LoVo (cell line): ENCODE measurements around the gene SEPHS2.
"Not testable (repeated sequence)": the region's sequence is repeated elsewhere in the genome, so short reads cannot be mapped to it uniquely, and the experiment has no call there.

Source experiments
- DNase-seq: peaks from one replicate; pipeline ENCODE4 v3.0.0-alpha.2; 2016; ENCODE audit warnings: low spot score

Gene SEPHS2

DNA sequence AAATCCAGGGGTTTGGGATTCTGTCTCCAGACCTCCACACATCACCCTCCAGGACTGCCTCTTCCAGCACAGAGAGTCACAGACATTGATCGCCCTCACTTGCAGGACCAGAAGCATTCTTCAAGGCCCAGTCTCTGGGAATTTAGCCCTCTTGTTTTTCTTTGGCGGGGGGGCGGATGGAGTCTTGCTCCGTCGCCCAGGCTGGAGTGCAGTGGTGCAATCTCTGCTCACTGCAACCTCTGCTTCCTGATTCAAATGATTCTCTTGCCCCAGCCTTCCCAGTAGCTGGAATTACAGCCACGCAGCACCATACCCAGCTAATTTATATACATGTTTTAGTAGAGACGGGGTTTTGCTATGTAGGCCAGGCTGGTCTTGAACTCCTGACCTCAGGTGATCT is 18.4 kb upstream of the SEPHS2 start:
- DNase-seq, result no peak

DNA sequence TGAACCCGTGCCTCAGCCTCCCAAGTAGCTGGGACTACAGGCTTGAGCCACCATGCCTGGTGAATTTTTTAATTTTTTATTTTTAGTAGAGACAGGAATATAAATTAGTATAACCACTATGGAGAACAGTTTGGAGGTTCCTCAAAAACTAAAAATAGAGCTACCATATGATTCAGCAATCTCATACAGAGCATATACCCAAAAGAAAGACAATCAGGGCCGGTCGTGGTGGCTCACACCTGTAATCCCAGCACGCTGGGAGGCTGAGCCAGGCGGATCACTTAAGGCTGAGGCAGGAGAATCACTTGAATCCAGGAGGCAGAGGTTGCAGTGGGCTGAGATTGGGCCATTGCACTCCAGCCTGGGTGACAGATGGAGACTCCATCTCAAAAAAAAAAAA is 15.8 kb upstream of the SEPHS2 start:
- DNase-seq, result not testable (repeated sequence)

DNA sequence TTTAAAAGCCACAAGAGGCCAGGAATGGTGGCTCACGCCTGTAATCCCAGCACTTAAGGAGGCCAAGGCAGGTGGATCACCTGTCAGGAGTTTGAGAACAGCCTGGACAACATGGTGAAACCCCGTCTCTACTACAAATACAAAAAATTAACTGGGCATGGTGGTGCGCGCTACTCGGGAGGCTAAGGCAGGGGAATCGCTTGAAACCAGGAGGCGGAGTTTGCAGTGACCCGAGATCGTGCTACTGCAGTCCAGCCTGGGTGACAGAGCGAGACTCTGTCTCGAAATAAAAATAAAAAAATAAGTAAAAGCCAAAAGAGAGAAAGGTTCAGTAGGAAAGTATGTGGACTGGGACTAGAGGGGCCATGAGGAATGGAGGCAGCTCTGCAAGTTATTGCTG is 13.8 kb upstream of the SEPHS2 start:
- DNase-seq, result no peak

DNA sequence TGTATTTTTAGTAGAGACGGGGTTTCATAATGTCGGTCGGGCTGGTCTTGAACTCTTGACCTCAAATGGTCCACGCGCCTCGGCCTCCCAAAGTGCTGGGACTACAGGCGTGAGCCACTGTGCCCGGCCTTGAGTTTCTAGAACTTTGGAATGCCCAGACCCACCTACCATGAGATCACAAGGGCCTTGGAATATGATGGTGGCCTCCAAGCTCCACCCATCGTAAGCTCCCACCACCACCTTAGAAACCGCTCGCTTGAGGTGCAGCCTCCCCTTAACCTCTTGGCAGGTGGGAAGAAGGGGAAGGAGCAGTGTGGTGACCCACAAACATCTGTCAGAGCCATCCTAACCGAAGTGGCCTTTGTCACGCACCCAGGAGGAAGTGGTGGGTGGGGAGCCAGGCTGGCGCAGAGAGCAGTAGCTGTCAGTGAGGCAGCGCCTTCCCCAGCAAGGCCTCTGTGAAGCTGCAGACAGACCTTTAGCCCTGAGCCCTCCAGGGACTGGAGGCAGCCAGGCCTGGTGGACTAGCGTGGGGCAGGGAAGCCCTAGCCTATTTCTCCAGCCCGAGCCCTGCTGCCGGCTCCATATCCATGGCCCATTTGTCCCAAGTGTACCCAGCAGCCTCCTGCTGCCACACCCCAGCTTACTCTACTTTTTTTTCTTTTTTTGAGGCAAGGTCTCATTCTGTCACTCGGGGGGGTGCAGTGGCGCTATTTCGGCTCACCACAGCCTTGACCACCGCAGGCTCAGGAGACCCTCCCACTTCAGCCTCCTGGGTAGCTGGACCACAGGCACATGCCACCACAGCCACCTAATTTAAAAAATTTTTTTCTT is 13.1 kb upstream of the SEPHS2 start:
- no peak for DNase-seq

DNA sequence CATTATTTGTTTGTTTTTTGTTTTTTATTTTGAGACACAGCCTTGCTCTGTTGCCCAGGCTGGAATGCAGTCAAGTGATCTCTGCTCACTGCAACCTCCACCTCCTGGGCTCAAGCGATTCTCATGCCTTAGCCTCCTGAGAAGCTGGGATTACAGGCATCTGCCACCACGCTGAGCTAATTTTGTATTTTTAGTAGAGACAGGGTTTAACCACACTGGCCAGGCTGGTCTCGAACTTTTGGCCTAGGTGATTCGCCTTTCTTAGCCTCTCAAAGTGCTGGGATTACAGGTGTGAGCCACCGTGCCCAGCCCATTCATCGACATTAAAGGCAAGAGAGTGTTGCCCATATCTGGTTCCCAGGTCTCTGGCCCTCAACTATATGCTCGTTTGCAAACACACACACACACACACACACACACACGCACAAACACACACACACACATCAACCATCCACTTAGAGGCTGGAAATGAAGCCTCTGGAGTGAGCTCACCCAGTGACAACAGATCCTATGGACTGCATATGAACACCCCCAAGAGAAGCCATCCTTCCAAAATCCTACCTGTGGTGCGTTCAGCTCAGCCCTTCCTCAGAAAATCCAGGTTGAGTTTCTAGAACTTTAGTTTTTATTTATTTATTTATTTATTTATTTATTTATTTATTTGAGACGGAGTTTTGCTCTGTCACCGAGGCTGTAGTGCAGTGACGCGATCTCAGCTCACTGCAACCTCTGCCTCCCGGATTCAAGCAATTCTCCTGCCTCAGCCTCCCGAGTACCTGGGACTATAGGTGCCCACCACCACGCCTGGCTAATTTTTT is 12.3 kb upstream of the SEPHS2 start:
- DNase-seq, result no peak

DNA sequence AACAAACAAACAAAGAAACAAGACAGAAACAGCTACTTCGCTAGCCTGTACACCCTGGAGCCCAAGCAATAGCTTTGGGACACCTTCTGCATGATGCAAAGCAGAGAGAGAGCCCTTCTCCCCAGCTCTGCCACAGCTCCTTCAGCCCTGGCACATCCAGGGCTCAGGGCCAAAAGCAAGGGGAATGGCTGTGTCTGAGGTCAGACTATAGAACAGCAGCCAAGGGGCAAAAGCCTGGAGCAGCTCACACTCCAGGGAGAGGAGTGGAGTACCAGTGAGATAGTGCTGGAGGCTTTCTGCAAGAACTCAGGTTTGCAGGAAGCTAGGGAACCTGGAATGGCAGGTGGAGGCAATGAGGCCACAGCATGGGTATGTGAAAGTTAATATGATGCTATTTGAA is 11.6 kb upstream of the SEPHS2 start:
- no peak for DNase-seq

DNA sequence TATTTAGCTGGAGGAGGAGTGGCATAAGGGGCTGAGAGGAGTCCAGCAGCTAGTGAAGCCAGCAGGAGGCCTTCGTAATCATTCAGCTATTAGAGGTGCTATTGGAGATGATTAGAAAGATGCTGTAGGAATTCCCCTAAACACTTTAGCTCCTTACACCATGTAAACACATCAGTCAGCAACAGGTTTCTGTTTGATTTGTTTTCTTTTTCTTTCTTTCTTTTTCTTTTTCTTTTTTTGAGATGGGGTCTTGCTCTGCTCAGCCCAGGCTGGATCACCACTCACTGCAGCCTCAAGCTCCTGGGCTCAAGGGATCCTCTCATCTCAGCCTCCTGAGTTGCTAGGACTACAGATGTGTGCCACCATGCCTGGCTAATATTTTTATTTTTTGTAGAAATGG is 10.6 kb upstream of the SEPHS2 start:
- no peak for DNase-seq

DNA sequence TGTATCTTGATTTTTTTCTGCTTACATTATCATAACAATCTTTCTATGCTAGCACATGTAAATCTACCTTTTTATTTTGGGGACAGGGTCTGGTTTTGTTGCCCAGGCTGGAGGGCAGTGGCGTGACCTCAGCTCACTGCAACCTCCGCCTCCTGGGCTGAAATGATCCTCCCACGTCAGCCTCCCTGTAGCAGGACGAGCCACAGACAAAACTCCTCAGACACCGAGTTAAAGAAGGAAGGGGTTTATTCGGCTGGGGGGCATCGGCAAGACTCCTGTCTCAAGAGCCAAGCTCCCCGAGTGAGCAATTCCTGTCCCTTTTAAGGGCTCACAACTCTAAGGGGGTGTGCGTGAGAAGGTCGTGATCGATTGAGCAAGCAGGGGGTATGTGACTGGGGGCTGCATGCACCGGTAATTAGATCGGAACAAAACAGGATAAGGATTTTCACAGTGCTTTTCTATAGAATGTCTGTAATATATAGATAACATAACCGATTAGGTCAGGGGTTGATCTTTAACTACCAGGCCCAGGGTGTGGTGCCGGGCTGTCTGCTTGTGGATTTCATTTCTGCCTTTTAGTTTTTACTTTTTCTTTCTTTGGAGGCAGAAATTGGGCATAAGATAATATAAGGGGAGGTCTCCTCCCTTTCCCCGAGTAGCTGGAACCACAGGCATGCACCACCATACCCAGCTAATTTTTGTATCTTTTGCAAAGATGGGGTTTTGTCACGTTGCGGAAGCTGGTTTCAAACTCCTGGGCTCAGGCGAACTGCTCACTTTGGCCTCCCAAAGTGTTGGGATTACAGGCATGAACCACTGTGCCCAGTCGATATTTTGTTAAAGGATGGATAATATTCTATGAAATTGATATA is 7.3 kb upstream of the SEPHS2 start:
- not testable (repeated sequence) for DNase-seq

DNA sequence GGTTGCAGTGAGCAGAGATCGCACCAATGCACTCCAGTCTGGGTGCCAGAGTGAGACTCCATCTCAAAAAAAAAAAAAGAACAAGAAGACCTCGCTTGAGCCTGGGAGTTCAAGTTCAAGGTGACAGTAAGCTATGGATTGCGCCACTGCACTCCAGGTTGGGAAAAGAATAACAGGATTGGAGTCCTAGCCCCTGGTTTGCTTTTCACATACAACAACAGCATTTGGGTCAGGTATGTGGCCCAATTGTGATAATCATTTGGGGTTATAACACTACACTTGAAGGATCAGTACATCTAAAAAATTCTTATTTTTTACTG is 3.4 kb upstream of the SEPHS2 start:
- DNase-seq, result no peak

DNA sequence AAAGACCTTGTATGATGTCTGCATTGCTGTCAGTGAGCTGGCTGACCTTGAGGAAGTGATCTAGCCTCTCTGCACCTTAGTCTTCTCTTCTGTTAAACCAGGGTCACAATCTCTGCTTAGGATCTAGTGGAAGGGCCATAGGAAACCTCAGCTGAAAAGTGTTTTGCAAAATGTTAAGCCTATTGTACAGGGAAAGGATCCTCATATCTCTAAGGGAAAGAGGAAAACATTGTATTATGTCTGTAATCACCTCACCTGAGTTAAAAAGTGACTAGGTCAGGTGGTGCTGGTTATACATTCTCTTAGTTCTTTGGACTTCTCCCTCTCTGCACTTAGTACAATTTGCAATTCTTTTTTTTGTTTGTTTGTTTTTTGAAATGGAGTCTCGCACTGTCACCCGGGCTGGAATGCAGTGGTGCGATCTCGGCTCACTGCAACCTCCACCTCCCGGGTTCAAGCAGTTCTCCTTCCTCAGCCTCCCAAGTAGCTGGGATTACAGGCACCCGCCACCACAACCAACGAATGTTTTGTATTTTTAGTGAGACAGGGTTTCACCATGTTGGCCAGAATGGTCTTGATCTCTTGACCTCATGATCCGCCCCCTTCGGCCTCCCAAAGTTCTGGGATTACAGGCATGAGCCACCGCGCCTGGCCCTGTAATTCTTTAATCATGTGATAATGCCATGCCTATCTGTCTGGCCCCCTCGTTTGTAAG is 2.0 kb upstream of the SEPHS2 start:
- DNase-seq, result no peak

DNA sequence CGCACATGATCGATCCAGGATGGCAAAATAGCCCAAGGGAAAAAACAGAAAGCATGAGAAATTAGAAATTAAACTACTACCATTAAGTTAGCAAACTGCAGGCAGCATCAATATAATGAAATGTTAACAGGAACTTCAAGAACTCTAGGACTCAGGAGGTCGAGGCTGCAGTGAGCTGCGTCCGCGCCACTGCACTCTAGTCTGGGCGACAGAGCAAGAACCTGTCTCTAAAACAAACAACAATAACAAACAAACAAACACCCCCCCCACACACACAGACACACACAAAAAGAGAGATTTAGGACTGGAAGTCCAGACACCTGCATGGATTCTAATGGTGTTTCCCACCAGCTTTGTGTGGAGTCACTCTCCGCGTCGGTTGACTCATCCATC is 525 bp upstream of the SEPHS2 start:
- DNase-seq, result no peak

DNA sequence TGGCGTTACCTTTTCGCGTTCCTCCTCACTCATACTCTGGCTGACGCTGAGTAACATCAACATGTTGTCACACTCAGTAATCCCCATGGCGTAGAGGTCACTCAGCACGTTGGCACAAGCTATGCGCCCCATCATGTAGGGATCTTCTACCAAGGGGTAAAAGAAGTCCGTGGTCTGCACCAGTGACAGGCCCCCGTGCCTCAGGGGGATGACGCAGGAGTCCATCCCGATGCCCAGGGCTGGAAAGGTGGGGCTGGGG is 596 bp downstream of the SEPHS2 start:
- DNase-seq, result no peak

DNA sequence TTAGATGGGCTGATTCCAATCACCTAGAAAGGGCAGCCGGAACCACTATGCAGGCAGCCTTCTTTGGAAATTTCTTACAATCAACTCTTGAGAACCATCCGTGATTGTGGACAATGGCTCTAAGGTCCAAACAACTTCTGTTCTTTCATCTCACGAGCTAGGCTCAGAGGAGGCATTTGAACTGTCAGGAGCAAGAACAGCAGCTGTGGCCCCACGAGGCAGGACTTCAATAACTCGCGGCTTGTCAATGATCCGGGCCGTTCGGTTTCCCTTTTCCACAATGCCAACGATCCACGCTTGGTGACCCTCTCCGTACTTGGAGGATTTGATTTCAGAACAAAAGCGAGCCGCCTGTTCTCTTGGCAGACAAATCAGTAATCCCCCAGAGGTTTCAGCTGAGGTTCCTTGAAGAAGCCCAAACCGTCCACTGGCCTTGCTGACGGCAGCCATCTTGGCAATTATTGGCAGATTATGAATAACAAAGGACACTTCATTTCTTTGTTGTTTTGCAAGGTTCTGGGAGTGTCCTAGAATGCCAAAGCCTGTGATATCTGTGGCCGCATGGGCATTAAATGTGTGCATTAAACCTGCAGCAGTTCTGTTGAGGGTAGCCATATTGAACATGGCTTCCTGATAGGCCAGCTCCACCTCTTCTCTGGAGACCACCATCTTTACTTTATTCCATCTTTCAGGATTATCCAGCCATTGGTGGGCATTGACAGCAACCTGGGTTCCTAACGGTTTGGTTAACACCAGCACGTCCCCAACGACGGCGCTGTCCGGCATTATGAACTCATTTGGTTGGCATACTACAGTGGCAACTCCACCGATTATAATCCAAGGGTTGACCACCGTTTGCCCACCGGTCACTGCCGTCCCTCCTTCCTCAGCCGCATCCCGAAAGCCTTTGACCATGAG is 1.2 kb downstream of the SEPHS2 start:
- DNase-seq, result no peak

DNA sequence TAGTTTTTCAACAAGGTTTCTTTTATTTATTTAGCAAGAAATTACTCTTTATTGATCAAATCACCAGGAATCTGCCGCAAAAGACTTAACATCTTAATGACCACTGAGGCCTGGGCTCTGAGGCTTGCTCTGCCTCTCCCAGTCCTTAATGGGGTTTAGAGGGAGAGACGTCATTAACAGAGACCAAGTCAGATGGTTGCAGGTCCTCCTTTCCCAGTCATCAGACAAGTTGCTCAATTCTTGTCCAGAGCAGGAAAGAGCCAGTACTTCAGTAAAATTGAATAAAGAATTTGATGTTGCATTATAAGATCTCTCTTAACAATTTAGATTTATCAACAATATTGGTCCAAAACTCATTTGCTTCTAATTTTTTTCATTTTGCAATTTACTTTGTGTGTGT is 2.0 kb downstream of the SEPHS2 start:
- no peak for DNase-seq

DNA sequence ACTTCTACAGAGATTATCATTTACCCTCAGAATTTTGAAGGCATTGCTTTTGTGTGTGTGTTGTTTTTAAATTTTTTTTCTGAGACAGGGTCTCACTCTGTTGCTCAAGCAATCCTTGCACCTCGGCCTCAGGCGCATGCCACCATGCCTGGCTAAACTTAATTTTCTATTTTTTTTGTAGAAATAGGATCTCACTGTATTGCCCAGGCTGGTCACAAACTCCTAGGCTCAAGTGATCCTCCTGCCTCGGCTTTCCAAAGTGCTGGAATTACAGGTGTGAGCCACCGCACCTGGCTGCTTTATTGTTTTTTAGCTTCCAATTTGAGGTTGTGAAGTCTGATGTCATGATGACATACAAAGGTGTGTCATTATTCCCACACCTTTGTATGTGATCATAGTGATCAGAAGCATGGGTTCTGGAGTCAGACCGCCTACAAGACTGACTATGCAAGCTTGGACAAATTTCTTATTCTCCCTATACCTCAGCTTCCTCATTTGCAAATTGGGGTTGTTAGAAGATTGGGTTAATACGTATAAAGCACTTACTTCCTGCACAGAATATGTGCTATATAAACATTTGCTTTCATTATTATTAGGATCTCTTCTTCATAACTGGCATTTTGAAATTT is 5.8 kb downstream of the SEPHS2 start:
- no peak for DNase-seq

DNA sequence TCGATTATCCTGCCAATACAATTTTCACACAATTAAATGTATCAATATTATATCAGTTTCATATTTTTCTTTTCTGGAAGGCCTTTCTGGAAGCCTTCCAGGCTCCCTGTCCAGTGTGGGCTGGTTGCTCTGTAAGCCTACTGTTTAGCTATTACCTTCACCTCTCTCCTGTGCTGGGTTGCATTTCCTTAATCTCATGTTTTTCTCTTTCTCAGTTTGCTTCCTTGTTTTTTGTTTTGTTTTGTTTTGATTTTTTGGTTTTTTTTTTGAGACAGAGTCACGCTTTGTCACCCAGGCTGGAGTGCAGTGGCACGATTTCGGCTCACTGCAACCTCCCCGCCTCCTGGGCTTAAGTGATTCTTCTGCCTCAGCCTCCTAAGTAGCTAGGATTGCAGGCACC is 6.8 kb downstream of the SEPHS2 start:
- DNase-seq, result no peak

DNA sequence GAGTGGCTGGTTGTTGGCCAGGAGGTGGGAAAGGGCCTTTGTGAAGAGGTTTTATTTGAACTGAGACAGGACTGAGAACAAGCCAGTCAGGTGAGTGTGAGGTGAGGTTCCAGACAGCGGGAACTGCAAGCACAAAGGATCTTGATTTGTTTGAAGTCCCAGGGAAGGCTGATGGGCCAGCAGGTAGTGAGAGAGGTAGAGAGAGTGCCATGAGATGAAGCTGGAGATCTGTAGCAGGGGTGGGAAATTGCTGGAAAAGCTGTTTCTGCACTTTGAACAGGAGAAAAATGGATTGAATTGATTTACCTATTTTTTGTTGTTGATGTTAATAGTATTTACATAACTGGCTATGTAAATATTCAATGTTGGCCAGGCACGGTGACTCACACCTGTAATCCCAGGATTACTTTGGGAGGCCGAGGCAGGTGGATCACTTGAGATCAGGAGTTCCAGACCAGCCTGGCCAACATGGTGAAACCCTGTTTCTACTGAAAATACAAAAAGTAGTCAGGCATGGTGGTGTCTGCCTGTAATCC is 8.1 kb downstream of the SEPHS2 start:
- peak; percentile 34 for DNase-seq

DNA sequence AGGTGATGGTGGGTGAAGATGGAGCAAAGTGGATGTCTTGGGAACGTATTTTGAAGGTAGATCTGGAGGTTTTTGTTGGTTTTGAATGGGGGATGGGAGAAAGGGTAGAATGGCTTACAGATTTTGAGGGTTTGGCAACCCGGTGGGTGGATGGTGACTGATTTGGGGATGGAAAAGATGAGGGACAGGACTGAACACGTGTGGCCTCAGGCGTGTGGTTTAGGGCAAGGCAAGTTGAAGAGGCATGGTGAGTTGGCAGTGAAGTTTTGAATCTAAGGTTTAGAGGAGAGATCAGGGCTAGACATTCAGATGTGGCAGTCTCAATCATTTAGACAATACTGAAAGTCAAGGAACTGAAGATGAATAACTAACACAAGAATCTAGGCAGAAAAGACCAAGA is 10.8 kb downstream of the SEPHS2 start:
- DNase-seq, result no peak

DNA sequence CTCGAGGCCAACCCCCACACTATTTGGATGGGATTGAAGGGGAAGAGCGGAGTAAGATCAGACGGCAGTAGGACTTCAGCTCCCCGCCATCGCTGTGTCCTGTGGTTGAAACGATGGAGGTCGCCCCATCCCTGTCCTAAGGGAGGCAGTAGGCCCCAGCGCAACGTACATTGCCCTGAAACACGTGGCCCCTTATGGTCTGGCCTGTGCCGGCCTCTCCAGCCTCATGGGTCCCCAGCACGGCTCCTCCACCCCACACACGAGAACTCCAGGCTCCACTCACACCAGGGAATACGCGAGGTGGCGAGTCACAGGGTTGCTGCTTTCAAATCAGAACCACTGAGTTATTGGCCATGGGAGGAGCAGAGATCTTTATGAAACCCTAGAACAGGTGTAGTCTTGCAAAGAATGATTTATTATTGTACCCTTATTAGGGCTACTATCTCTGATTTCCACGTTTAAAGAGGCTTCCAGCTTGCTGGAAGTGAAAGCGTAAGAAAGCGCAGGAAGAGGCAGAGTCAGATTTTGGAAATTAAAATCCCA is 15.2 kb downstream of the SEPHS2 start:
- DNase-seq, result no peak
